Cerebellar nuclear complex (tissue), 1 donor: ENCODE data around the gene KCNK4.
A peak's percentile ranks its signal among the peaks of the same experiment; 100 is the strongest.

Experiments
- DNase-seq, 2 experiments: peaks; one replicate each; lab custom pipeline; 2025; lab: John Stamatoyannopoulos, UW

The KCNK4 gene

GRCh38 chr11:64347193-64347867, 56.2 kb downstream of the KCNK4 start:
- no peak for DNase-seq

GRCh38 chr11:64348383-64349024, 57.4 kb downstream of the KCNK4 start:
- DNase-seq: peak in 1 of 2 experiments; percentile 47

GRCh38 chr11:64349025-64349387, 57.9 kb downstream of the KCNK4 start:
- DNase-seq: no peak

GRCh38 chr11:64349404-64349803, 58.3 kb downstream of the KCNK4 start:
- DNase-seq: no peak
